ENCODE results near the gene SFT2D1.

The SFT2D1 gene

DNA sequence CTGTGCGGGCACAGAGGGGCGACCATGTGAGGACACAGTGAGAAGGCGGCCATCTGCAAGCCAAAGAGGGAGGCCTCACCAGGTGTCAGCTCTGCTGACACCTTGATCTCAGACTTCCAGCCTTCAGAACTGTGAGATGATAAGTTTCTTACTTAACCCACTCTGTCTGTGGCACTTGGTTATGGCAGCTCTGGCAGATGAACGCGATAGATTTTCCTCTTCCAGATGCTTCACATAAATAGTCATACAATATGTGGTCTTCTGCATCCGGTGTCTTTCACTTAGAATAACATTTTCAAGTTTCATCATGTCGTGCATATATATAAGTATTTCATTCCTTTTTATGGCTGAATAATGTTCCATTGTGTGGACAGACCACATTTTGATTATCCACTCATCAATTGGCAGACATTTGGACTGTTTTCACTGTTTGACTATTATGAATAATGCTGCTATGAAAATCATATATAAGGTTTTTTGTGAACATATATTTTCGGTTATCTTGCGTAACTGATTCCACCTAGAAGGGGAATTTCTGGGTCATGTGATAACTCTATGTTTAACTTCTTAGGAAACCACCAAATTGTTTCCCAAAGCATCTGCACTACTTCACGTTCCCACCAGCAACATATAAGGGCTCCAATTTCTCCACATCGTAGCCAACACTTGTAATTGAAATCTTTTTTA is 64.3 kb downstream of the SFT2D1 start:
- no peak for DNase-seq (ENCODE audit: low read depth)

GRCh38 chr6:166277018-166277417 is 65.3 kb downstream of the SFT2D1 start:
- DNase-seq (ENCODE audit: low read depth), result no peak

DNA sequence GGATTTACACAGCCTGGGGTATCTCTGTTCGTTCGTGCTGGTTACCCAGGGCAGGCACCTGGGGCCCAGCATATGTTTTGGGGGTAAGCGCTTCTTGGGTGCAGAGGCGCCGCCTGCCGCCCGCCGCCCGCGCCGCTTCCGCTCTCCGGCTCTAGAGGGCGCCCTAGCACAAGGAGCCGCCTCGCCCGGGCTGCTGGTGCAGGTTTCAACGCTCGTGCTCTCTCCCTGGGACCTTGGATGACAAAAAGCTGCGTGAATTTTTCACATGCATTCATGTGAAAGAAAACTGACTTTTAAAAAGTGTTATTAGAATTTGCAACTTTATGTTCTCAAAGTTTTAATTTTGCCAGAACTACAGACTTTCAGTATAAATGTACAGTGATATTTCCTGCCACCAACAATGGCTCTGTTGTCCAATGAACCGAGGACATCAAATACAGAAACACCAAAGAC is 66.6 kb downstream of the SFT2D1 start:
- DNase-seq (ENCODE audit: low read depth), result peak; percentile 60

DNA sequence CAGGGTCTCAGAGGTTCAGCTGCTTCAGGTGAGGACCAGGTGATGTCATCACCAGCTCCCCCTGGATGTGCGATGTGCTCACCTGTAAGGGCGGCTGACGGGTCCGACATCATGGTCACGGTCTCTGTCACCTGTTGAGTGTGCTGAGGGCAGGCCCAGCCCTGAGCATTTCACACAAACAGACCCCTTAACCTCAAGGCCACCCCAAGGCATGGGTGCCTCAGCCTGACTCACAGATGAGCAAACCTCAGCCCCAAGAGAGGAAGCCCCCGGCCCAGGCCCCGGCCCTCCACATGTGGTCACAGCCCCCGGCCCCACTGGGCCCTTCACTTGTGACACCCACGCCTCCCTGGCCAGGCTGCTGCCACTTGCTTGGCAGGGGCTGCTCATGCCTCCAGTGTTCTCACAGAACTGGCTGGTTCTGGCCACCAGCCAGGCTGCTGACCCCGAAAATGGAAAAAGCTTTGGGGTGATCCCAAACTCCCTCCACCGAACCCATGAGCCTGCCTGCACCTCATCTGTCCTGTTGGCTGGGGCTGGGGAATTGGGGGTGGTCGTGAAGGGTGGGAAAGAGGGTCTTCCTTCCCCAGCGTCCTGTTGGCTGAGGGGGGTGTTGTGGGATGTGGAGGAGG is 67.5 kb downstream of the SFT2D1 start:
- DNase-seq (ENCODE audit: low read depth), result no peak

DNA sequence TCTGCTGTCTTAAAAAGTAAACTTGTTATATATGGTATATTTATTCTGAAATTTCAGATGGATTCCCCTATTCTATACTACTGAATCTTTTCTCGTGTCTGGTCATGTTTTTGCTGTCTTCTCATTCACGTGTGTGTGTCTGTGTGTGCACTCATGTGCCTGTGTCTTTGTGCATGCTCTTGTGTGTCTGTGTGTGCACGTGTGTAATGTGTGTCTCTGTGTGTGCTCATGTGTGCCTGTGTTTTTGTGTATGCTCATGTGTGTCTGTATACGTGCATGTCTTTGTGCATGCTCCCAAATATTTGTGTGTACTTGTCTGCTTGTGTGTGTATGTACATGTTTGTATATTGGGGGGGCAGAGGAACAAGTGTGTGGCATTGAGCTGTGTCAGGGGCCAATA is 68.2 kb downstream of the SFT2D1 start:
- DNase-seq (ENCODE audit: low read depth), result no peak

GRCh38 chr6:166271376-166271765 is 71.0 kb downstream of the SFT2D1 start:
- no peak for DNase-seq (ENCODE audit: low read depth)

GRCh38 chr6:166270706-166271375 is 71.5 kb downstream of the SFT2D1 start:
- no peak for DNase-seq (ENCODE audit: low read depth)

Data from stimulated activated CD8-positive, alpha-beta memory T cell treated with anti-CD3 and anti-CD28 coated beads, Interleukin-12 subunit alpha, Interleukin-12 subunit beta, amount 100 ng/mL, for 4 hours (primary cell).